SK-N-SH treated with all-trans-retinoic acid at 6 μM for 48 hours (cell line): Measurements from ENCODE around the gene MEX3A.

ENCODE experiments used
- ATAC-seq: fragments of 200-7000 bp; cut with Tn5 transposase; 3 replicates; pipeline ENCODE4 v1.9.1; 2020; ENCODE audit warnings: mild to moderate bottlenecking, moderate library complexity
- ARNTL ChIP-seq: fragments of 450-650 bp; formaldehyde crosslinking; IDR thresholded peaks from 2 replicates; pipeline ENCODE4 v1.5.0; 2020; ENCODE audit warnings: low read depth, mild to moderate bottlenecking, moderate library complexity, borderline replicate concordance
- BACH2 ChIP-seq: fragments of 250-450 bp; sonication (Bioruptor Pico); IDR thresholded peaks from 2 replicates; pipeline ENCODE4 v1.9.0; 2021; ENCODE audit warnings: mild to moderate bottlenecking, borderline replicate concordance
- CREB5 ChIP-seq: fragments of 250-450 bp; sonication (Bioruptor Pico); IDR thresholded peaks from 2 replicates; pipeline ENCODE4 v1.5.1; 2020; ENCODE audit warnings: low read depth, mild to moderate bottlenecking, moderate library complexity
- CSDC2 ChIP-seq: fragments of 250-450 bp; sonication (Bioruptor Pico); IDR thresholded peaks from 2 replicates; pipeline ENCODE4 v1.5.0; 2020; ENCODE audit warnings: mild to moderate bottlenecking, moderate library complexity
- CSRNP3 ChIP-seq: fragments of 250-450 bp; sonication (Bioruptor Pico); IDR thresholded peaks from 2 replicates; pipeline ENCODE4 v1.5.1; 2021; ENCODE audit warnings: mild to moderate bottlenecking, moderate library complexity
- ESRRG ChIP-seq: fragments of 250-450 bp; sonication (Bioruptor Pico); IDR thresholded peaks from 2 replicates; pipeline ENCODE4 v1.6.1; 2021; ENCODE audit warnings: mild to moderate bottlenecking
- GLIS3 ChIP-seq: fragments of 250-450 bp; sonication (Bioruptor Pico); IDR thresholded peaks from 2 replicates; pipeline ENCODE4 v1.5.0; 2020; ENCODE audit warnings: mild to moderate bottlenecking, moderate library complexity
- ISL1 ChIP-seq: fragments of 250-450 bp; sonication (Bioruptor Pico); IDR thresholded peaks from 2 replicates; pipeline ENCODE4 v2.1.2; 2022; ENCODE audit warnings: mild to moderate bottlenecking, moderate library complexity
- OSR1 ChIP-seq: fragments of 250-450 bp; sonication (Bioruptor Pico); IDR thresholded peaks from 2 replicates; pipeline ENCODE4 v1.8.0; 2022; ENCODE audit warnings: moderate library complexity, mild to moderate bottlenecking, inconsistent platforms
- PATZ1 ChIP-seq: fragments of 250-450 bp; sonication (Bioruptor Pico); IDR thresholded peaks from 2 replicates; pipeline ENCODE4 v1.8.0; 2020; ENCODE audit warnings: mild to moderate bottlenecking, moderate library complexity, borderline replicate concordance
- POU6F1 ChIP-seq: fragments of 250-450 bp; sonication (Bioruptor Pico); IDR thresholded peaks from 2 replicates; pipeline ENCODE4 v1.8.0; 2021; ENCODE audit warnings: low read depth, mild to moderate bottlenecking, moderate library complexity, borderline replicate concordance
- PPARA ChIP-seq: fragments of 250-450 bp; sonication (Bioruptor Pico); IDR thresholded peaks from 2 replicates; pipeline ENCODE4 v1.5.0; 2020; ENCODE audit warnings: mild to moderate bottlenecking, borderline replicate concordance
- RARB ChIP-seq: fragments of 250-450 bp; sonication (Bioruptor Pico); IDR thresholded peaks from 2 replicates; pipeline ENCODE4 v1.8.0; 2021; ENCODE audit warnings: mild to moderate bottlenecking, moderate library complexity
- SNAI2 ChIP-seq: fragments of 250-450 bp; sonication (Bioruptor Pico); IDR thresholded peaks from 2 replicates; pipeline ENCODE4 v1.5.0; 2020; ENCODE audit warnings: mild to moderate bottlenecking, moderate library complexity
- TCF4 ChIP-seq: fragments of 250-450 bp; sonication (Bioruptor Pico); IDR thresholded peaks from 2 replicates; pipeline ENCODE4 v1.8.0; 2021; ENCODE audit warnings: mild to moderate bottlenecking, moderate library complexity, borderline replicate concordance
- TOX ChIP-seq: fragments of 250-450 bp; sonication (Bioruptor Pico); IDR thresholded peaks from 2 replicates; pipeline ENCODE4 v1.8.0; 2021; ENCODE audit warnings: mild to moderate bottlenecking, moderate library complexity, borderline replicate concordance
- ZC3H10 ChIP-seq: fragments of 250-450 bp; sonication (Bioruptor Pico); IDR thresholded peaks from 2 replicates; pipeline ENCODE4 v1.5.1; 2021; ENCODE audit warnings: mild to moderate bottlenecking, moderate library complexity
- ZFP3 ChIP-seq: fragments of 250-450 bp; sonication (Bioruptor Pico); IDR thresholded peaks from 2 replicates; pipeline ENCODE4 v1.5.0; 2020; ENCODE audit warnings: mild to moderate bottlenecking, moderate library complexity
- ZFP30 ChIP-seq: fragments of 450-650 bp; formaldehyde crosslinking; IDR thresholded peaks from 2 replicates; pipeline ENCODE4 v1.5.0; 2022; ENCODE audit warnings: mild to moderate bottlenecking, moderate library complexity
- ZNF565 ChIP-seq: fragments of 450-650 bp; formaldehyde crosslinking; conservative IDR thresholded peaks from 2 replicates; pipeline ENCODE4 v1.5.0; 2020; ENCODE audit warnings: low read depth, mild to moderate bottlenecking, moderate library complexity
- ZNF70 ChIP-seq: fragments of 450-650 bp; formaldehyde crosslinking; IDR thresholded peaks from 2 replicates; pipeline ENCODE4 v1.5.0; 2020; ENCODE audit warnings: mild to moderate bottlenecking, moderate library complexity
- ZNF8 ChIP-seq: fragments of 450-650 bp; formaldehyde crosslinking; IDR thresholded peaks from 2 replicates; pipeline ENCODE4 v1.5.0; 2020; ENCODE audit warnings: mild to moderate bottlenecking, moderate library complexity
- TF ChIP-seq, protein P1 (sequence below): fragments of 250-450 bp; sonication (Bioruptor Pico); IDR thresholded peaks from 2 replicates; pipeline ENCODE4 v1.5.0; 2020; ENCODE audit warnings: mild to moderate bottlenecking, moderate library complexity

The MEX3A gene

GRCh38 chr1:156065212-156065611 is 17.1 kb downstream of the MEX3A start:
- no peak for ATAC-seq
- no peak for TF ChIP-seq ZC3H10 (CRISPR knock-in tag)
- no peak for TF ChIP-seq POU6F1 (CRISPR knock-in tag)
- no peak for TF ChIP-seq BACH2 (CRISPR knock-in tag)
- TF ChIP-seq GLIS3 (CRISPR knock-in tag) = no peak
- no peak for TF ChIP-seq ARNTL (CRISPR knock-in tag)
- no peak for TF ChIP-seq CREB5 (CRISPR knock-in tag)
- TF ChIP-seq, protein P1, sequence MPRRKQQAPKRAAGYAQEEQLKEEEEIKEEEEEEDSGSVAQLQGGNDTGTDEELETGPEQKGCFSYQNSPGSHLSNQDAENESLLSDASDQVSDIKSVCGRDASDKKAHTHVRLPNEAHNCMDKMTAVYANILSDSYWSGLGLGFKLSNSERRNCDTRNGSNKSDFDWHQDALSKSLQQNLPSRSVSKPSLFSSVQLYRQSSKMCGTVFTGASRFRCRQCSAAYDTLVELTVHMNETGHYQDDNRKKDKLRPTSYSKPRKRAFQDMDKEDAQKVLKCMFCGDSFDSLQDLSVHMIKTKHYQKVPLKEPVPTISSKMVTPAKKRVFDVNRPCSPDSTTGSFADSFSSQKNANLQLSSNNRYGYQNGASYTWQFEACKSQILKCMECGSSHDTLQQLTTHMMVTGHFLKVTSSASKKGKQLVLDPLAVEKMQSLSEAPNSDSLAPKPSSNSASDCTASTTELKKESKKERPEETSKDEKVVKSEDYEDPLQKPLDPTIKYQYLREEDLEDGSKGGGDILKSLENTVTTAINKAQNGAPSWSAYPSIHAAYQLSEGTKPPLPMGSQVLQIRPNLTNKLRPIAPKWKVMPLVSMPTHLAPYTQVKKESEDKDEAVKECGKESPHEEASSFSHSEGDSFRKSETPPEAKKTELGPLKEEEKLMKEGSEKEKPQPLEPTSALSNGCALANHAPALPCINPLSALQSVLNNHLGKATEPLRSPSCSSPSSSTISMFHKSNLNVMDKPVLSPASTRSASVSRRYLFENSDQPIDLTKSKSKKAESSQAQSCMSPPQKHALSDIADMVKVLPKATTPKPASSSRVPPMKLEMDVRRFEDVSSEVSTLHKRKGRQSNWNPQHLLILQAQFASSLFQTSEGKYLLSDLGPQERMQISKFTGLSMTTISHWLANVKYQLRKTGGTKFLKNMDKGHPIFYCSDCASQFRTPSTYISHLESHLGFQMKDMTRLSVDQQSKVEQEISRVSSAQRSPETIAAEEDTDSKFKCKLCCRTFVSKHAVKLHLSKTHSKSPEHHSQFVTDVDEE (CRISPR knock-in tag) = no peak
- TF ChIP-seq PPARA (CRISPR knock-in tag) = no peak
- no peak for TF ChIP-seq TOX (CRISPR knock-in tag)
- TF ChIP-seq CSDC2 (CRISPR knock-in tag) = no peak
- TF ChIP-seq ZNF565 (CRISPR knock-in tag) = no peak
- no peak for TF ChIP-seq OSR1 (CRISPR knock-in tag)
- no peak for TF ChIP-seq CSRNP3
- no peak for TF ChIP-seq ZNF8
- no peak for TF ChIP-seq ZFP3
- TF ChIP-seq TCF4 = no peak
- TF ChIP-seq SNAI2 (CRISPR knock-in tag) = no peak
- TF ChIP-seq ISL1 (CRISPR knock-in tag) = no peak
- TF ChIP-seq RARB (CRISPR knock-in tag) = no peak

GRCh38 chr1:156064615-156065014 is 17.6 kb downstream of the MEX3A start:
- ATAC-seq = no peak
- TF ChIP-seq RARB (CRISPR knock-in tag) (no peak), ZFP30 (CRISPR knock-in tag) (no peak), PPARA (CRISPR knock-in tag) (no peak), CSDC2 (CRISPR knock-in tag) (no peak), CSRNP3 (no peak), ARNTL (CRISPR knock-in tag) (no peak), ZC3H10 (CRISPR knock-in tag) (no peak), OSR1 (CRISPR knock-in tag) (no peak), ZNF70 (CRISPR knock-in tag) (no peak), ZFP3 (no peak), PATZ1 (CRISPR knock-in tag) (no peak), ESRRG (CRISPR knock-in tag) (no peak), POU6F1 (CRISPR knock-in tag) (no peak), ISL1 (CRISPR knock-in tag) (no peak), GLIS3 (CRISPR knock-in tag) (no peak), SNAI2 (CRISPR knock-in tag) (no peak), ZNF565 (CRISPR knock-in tag) (no peak)
- TF ChIP-seq, protein P1 (CRISPR knock-in tag) = no peak
- TF ChIP-seq, all 23 proteins: peak for 0
